UCSD-AML1 (cell line): ENCODE data around the gene ECHS1.

Experiments
- DNase-seq: peaks from one replicate; lab custom pipeline; 2025; ENCODE audit not compliant: unreplicated experiment; lab: John Stamatoyannopoulos, UW

The ECHS1 gene

GRCh38 chr10:133359554-133359971, 13.6 kb downstream of the ECHS1 start:
- no peak for DNase-seq

GRCh38 chr10:133358925-133359310, 14.2 kb downstream of the ECHS1 start:
- DNase-seq: no peak

GRCh38 chr10:133358162-133358924, 14.8 kb downstream of the ECHS1 start:
- no peak for DNase-seq

GRCh38 chr10:133357285-133358161, 15.6 kb downstream of the ECHS1 start, which contains the start of gene FUOM:
Gene FUOM, minus strand, starts transcription at chr10:133358019. Its CDS starts 12 bp downstream, at chr10:133358007.
- DNase-seq: peak; percentile 87

- DNase-seq: no peak
Observed at GRCh38 chr10:133356549-133357284, 16.4 kb downstream of the ECHS1 start.

- no peak for DNase-seq
Observed at GRCh38 chr10:133355991-133356390, 17.2 kb downstream of the ECHS1 start.

GRCh38 chr10:133355266-133355665, 17.9 kb downstream of the ECHS1 start:
- DNase-seq: no peak

- no peak for DNase-seq
Observed at GRCh38 chr10:133354672-133355240, 18.4 kb downstream of the ECHS1 start.

- no peak for DNase-seq
Observed at GRCh38 chr10:133353988-133354605, 19.1 kb downstream of the ECHS1 start.

GRCh38 chr10:133353202-133353959, 19.8 kb downstream of the ECHS1 start:
- no peak for DNase-seq

GRCh38 chr10:133351408-133352318, 21.5 kb downstream of the ECHS1 start:
- DNase-seq: no peak

GRCh38 chr10:133350950-133351329, 22.2 kb downstream of the ECHS1 start:
- DNase-seq: no peak

GRCh38 chr10:133350283-133350949, 22.7 kb downstream of the ECHS1 start:
- DNase-seq: no peak

- no peak for DNase-seq
Observed at GRCh38 chr10:133349577-133350011, 23.6 kb downstream of the ECHS1 start.

GRCh38 chr10:133349160-133349568, 24.0 kb downstream of the ECHS1 start:
- no peak for DNase-seq

GRCh38 chr10:133347710-133348517, 25.2 kb downstream of the ECHS1 start:
- DNase-seq: no peak

- DNase-seq: no peak
Observed at GRCh38 chr10:133346413-133346812, 26.7 kb downstream of the ECHS1 start.
